DOHH2 (cell line): Measurements from ENCODE around the gene UBE2L3.
A peak's percentile ranks its signal among the peaks of the same experiment; 100 is the strongest.

ENCODE experiments used
- H3F3A ChIP-seq: fragments of 200-600 bp; sonication (generic), shearing (Covaris generic); 2 replicates; pipeline ENCODE4 v1.6.0; 2016; ENCODE audit warnings: antibody characterized with exemption, mild to moderate bottlenecking; ENCODE audit not compliant: control insufficient read depth, insufficient read depth
- H3K27ac ChIP-seq: fragments of 200-600 bp; sonication (generic); 2 replicates; pipeline ENCODE4 v1.5.1; 2014; ENCODE audit warnings: low read depth, mild to moderate bottlenecking, low read length, moderate library complexity
- H3K27me3 ChIP-seq: fragments of 200-600 bp; sonication (generic); 2 replicates; pipeline ENCODE4 v1.6.1; 2014; ENCODE audit warnings: mild to moderate bottlenecking, low read length, mixed read lengths; ENCODE audit not compliant: control insufficient read depth
- H3K36me3 ChIP-seq: fragments of 200-600 bp; sonication (generic); 2 replicates; pipeline ENCODE4 v1.6.1; 2014; ENCODE audit warnings: mild to moderate bottlenecking, low read length, moderate library complexity, mixed read lengths; ENCODE audit not compliant: control insufficient read depth
- H3K4me1 ChIP-seq: fragments of 200-600 bp; sonication (generic); 2 replicates; pipeline ENCODE4 v1.6.1; 2014; ENCODE audit warnings: mild to moderate bottlenecking, low read length, mixed read lengths; ENCODE audit not compliant: control insufficient read depth
- H3K4me2 ChIP-seq: fragments of 200-600 bp; sonication (generic); 2 replicates; pipeline ENCODE4 v1.6.0; 2014; ENCODE audit warnings: mild to moderate bottlenecking, low read length, moderate library complexity
- H3K4me3 ChIP-seq: fragments of 200-600 bp; sonication (generic); 2 replicates; pipeline ENCODE4 v1.5.1; 2014; ENCODE audit warnings: mild to moderate bottlenecking, low read length, mixed read lengths
- H3K79me2 ChIP-seq: fragments of 200-600 bp; sonication (generic); 2 replicates; pipeline ENCODE4 v1.6.1; 2014; ENCODE audit warnings: mild to moderate bottlenecking, low read length, mixed read lengths; ENCODE audit not compliant: control insufficient read depth
- H3K9me2 ChIP-seq: fragments of 200-600 bp; sonication (generic); replicated peaks from 2 replicates; pipeline ENCODE4 v1.6.1; 2014; ENCODE audit warnings: mild to moderate bottlenecking, low read length, mixed read lengths; ENCODE audit not compliant: control insufficient read depth
- H3K9me3 ChIP-seq: fragments of 200-600 bp; sonication (generic); 2 replicates; pipeline ENCODE4 v1.6.1; 2014; ENCODE audit warnings: antibody characterized with exemption, low read length, mixed read lengths; ENCODE audit not compliant: control insufficient read depth, insufficient read depth
- H4K20me1 ChIP-seq: fragments of 200-600 bp; sonication (generic); 2 replicates; pipeline ENCODE4 v1.6.0; 2014; ENCODE audit warnings: low read depth, mild to moderate bottlenecking, antibody characterized with exemption, low read length, moderate library complexity; ENCODE audit not compliant: control insufficient read depth, insufficient read depth
- CTCF ChIP-seq: fragments of 200-600 bp; sonication (generic); IDR thresholded peaks from one replicate; pipeline ENCODE4 v1.5.1; 2014; ENCODE audit warnings: antibody characterized with exemption, mild to moderate bottlenecking, low read depth, low read length; ENCODE audit not compliant: poor library complexity, severe bottlenecking
- EZH2phosphoT487 ChIP-seq: fragments of 200-600 bp; sonication (generic); IDR thresholded peaks from 2 replicates; pipeline ENCODE4 v1.6.1; 2017; ENCODE audit warnings: borderline replicate concordance, mild to moderate bottlenecking, antibody characterized with exemption, low read length, moderate library complexity, mixed read lengths

Gene UBE2L3

GRCh38 chr22:21672107-21672629, 104.7 kb downstream of the UBE2L3 start:
- H3K9me2 ChIP-seq = no peaks in the 10 kb centered on the region
- H4K20me1 ChIP-seq = no peaks in the 10 kb centered on the region
- H3K27me3 ChIP-seq = no peaks in the 10 kb centered on the region
- peaks cover 41% of the 10 kb centered on the region for H3K79me2 ChIP-seq
- H3K4me1 ChIP-seq = peaks cover 53% of the 10 kb centered on the region
- H3F3A ChIP-seq = peaks cover 10% of the 10 kb centered on the region
- H3K36me3 ChIP-seq = peaks cover 64% of the 10 kb centered on the region
- H3K9me3 ChIP-seq = no peaks in the 10 kb centered on the region
- peak overlapping the region; percentile 60 for H3K4me2 ChIP-seq
- H3K4me3 ChIP-seq = peak overlapping the region; percentile 30; the same call in 1 of the 2 replicates
- TF ChIP-seq CTCF (peak; percentile 26), EZH2phosphoT487 (no peak)
- H3K27ac ChIP-seq = peak overlapping the region; percentile 72
